Activated T-cell treated with anti-CD3 and anti-CD28 coated beads, Interleukin-2, amount 50 U/mL, for 72 hours (primary cell): ENCODE data around the gene DHRS2. TPM values are rescaled to one million over a fixed set of nuclear protein-coding genes. Genes with fewer than 3 reads are reported as not detected.

ENCODE experiments used
- ATAC-seq, 2 donors: fragments of 150-1000 bp; cut with Tn5 transposase; replicated peaks in 1 of 2; 2 replicates each; pipeline ENCODE4 v1.10.0; 2021; ENCODE audit warnings: moderate library complexity in 2 of 2, mild to moderate bottlenecking in 1 of 2
- DNase-seq, 2 donors: peaks; one replicate each; pipeline ENCODE4 v3.0.0; 2021 to 2022; ENCODE audit warnings: mixed read lengths in 1 of 2
- H3K27ac Mint-ChIP-seq: one replicate; pipeline ENCODE4 v1.8.0; 2022; ENCODE audit warnings: mild to moderate bottlenecking, moderate library complexity, mixed read lengths
- H3K27me3 Mint-ChIP-seq: one replicate; pipeline ENCODE4 v1.8.0; 2022; ENCODE audit warnings: low read depth, mixed read lengths
- H3K36me3 Mint-ChIP-seq, 2 donors: one replicate each; pipeline ENCODE4 v1.8.0; 2022; ENCODE audit warnings: mixed read lengths in 2 of 2, mild to moderate bottlenecking in 1 of 2; ENCODE audit not compliant: insufficient read depth in 2 of 2
- H3K4me1 Mint-ChIP-seq: one replicate; pipeline ENCODE4 v1.8.0; 2022; ENCODE audit warnings: low read depth, mixed read lengths
- H3K4me3 Mint-ChIP-seq, 2 donors: one replicate each; pipeline ENCODE4 v1.8.0; 2022; ENCODE audit warnings: mild to moderate bottlenecking in 2 of 2, mixed read lengths in 2 of 2, moderate library complexity in 2 of 2
- H3K9me3 Mint-ChIP-seq, 2 donors: one replicate each; pipeline ENCODE4 v1.8.0; 2022; ENCODE audit warnings: mixed read lengths in 2 of 2
- total RNA-seq, 2 donors: library from RNA; stranded (reverse); gene quantifications; one replicate each; pipeline ENCODE4 v1.2.3, GENCODE V29; 2022

DHRS2 gene
- total RNA-seq, 2 donors from 2014 or later = 5.0 to 10.6 TPM

DNA sequence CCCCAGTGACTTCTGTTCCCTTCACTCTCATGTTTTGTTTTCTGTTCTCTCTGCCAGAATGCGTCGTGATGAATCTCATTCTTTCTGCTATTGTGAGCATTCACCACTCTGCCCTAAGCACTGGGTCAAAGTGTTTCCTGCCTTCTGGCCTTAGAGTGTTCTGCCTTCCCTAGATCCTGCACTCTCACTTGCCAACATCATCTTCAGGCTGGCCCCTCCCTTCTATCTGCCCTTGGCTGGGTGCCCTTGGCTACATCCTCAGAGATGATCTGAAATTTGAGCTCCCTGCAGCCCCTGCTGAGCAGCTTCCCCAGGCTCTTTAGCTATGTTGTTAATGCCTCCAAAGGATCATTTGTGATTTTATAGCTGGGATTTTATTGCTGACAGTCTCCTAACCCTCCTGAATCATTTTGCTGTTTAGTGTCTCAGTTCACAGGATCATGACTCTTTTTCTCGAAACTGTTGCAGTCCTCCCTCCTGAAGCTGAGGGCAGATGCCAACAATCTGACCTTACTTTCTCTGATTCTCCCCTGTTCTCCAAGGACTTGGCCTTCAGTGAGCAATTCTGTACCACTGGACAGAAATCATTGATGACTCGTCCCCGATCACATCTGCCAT lies 4.5 kb downstream of the DHRS2 start:
- no peaks in the 10 kb centered on the region for H3K36me3 Mint-ChIP-seq

DNA sequence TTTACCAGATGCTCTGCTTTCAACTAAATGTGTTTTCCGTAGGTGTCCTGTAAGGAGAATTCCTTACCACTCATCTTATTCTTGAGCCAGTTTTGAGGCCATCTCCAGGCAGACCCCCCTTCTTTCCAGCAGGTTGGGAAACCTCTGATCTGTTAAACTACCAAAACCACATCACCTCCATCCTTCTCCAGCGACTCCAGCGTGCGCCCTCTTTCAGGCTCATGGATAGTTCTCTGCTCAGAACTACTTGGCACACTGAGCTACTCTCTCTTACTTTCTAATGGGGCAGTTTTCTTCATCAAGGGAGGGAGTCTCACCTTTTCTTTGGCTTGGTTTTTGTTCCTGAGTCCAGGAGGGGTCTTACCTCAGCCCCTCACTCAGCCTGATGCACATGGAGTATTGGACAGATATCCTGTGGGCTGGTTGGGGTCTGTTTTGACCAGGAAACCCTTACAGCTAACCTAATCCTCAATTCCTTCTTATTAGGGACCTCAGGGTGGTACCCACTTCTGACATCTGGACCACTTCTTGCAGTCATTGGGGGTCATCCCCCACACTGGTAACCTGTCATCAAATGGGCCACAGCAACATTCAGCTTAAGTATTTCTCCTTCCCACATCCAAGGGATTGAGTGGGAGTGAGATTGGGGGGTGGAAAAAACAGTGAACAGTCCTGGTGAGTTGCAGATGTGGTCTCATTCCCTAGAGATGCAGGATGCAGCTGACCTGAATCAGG lies 5.2 kb downstream of the DHRS2 start:
- no peaks in the 10 kb centered on the region for H3K4me1 Mint-ChIP-seq
- H3K27me3 Mint-ChIP-seq = no peaks in the 10 kb centered on the region
- H3K9me3 Mint-ChIP-seq = no peaks in the 10 kb centered on the region
- no peak overlapping the region for H3K4me3 Mint-ChIP-seq
- no peak overlapping the region for H3K27ac Mint-ChIP-seq
- no peaks in the 10 kb centered on the region for H3K36me3 Mint-ChIP-seq
- DNase-seq (no peak), ATAC-seq (no peak)

More for the DNA sequence above, 4.5 kb downstream of the DHRS2 start:
- Mint-ChIP-seq H3K9me3 (no peaks in the 10 kb centered on the region), H3K4me3 (no peak overlapping the region), H3K27ac (no peak overlapping the region), H3K27me3 (no peaks in the 10 kb centered on the region), H3K4me1 (no peaks in the 10 kb centered on the region)
- DNase-seq = no peak
- no peak for ATAC-seq

DNA sequence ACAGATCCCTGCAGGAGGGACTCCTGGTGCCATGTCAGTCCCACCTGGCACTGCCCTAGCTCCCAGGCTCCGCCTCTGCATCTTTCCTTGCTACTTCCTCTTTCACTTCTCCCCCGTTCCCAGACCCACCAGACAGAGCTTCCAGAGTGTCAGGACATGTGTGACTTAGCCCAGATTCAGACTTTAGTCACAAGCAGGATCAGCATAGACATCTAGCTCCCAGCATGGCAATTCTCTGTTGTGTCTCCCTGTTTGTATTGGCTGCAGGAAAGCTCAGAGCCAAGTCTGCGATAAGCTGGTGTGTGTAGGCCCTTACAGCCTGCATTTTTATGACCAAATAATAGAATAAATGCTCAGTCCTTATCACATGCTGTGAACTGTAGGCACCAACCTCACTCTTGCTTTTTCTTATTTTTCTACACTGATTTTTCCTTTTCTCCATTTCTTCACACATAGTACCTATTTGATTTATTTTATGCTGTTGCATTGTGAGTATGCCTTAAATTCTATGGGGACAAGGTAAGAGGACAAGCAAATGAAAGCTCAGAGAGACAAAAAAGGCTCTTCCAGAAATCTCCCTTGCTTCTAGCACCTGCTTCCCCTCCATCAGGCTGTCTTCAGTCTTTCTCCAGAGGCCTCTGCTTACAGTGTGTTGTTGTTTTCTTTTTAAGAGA lies 5.9 kb downstream of the DHRS2 start:
- Mint-ChIP-seq H3K4me3 (no peak overlapping the region), H3K9me3 (no peaks in the 10 kb centered on the region), H3K4me1 (no peaks in the 10 kb centered on the region), H3K27ac (no peak overlapping the region), H3K36me3 (no peaks in the 10 kb centered on the region), H3K27me3 (no peaks in the 10 kb centered on the region)
- no peak for ATAC-seq
- no peak for DNase-seq

DNA sequence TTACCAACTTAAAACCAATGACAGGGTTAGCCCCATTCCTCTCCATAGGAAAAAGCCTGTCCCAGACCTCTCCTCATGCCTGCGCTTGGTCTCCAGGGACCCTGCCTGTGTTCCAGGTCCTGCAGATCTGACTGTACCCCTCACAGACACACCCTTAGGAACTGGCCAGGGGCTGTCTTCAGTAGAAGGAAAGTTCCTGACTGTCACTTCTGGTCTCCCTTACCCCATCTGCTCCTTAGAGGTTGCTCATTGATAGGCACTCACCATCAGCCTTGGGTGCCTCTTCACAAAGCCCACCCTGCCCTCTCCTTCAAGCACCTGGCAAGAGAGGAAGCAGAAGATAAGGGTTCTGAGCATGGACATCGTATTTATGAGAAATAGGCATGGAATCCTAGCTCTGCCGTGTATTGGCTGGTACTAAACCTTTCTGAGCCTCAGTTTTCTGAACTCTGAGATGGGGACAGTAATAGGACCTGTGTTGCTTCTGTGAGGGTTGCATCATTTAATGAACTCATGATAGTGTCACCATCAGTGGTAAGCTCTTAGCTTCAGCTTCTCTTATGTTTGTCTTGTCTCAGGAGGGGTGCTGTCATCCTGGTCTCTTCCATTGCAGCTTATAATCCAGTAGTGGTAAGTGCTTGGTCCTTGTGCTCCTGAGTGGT lies 7.5 kb downstream of the DHRS2 start:
- DNase-seq (no peak), ATAC-seq (peak in 1 of 2 donors; percentile 14)
- no peaks in the 10 kb centered on the region for H3K36me3 Mint-ChIP-seq
- H3K9me3 Mint-ChIP-seq = no peaks in the 10 kb centered on the region
- no peak overlapping the region for H3K4me3 Mint-ChIP-seq
- H3K27me3 Mint-ChIP-seq = no peaks in the 10 kb centered on the region
- H3K27ac Mint-ChIP-seq = no peak overlapping the region
- no peaks in the 10 kb centered on the region for H3K4me1 Mint-ChIP-seq

DNA sequence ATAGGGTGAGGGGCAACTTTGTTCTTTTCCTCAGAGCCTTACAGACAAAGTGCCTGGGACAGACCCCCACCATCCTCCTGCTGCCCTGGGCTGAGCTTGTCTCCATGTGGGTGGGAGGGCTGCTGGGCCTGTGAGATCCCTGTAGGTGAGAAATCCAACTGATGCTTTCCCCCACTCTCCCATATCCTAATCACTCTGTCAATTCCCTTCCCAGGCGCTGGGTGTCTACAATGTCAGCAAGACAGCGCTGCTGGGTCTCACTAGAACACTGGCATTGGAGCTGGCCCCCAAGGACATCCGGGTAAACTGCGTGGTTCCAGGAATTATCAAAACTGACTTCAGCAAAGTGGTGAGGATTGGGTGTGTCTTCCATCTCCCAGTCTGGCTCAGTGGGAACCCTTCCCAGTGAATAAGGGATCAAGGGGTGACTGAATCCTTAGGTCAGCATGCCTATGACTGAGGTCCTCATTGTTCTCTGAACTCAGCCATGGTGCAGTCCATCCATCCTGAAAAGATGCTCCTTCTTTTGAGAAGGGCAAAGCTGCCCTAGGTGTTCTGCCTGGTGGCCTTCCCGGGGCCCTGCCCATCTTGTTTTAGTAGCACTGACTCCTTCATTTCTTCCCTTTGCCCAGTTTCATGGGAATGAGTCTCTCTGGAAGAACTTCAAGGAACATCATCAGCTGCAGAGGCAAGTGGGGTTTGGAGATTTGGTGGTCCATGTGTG lies 8.2 kb downstream of the DHRS2 start:
- no peaks in the 10 kb centered on the region for H3K27me3 Mint-ChIP-seq

DNA sequence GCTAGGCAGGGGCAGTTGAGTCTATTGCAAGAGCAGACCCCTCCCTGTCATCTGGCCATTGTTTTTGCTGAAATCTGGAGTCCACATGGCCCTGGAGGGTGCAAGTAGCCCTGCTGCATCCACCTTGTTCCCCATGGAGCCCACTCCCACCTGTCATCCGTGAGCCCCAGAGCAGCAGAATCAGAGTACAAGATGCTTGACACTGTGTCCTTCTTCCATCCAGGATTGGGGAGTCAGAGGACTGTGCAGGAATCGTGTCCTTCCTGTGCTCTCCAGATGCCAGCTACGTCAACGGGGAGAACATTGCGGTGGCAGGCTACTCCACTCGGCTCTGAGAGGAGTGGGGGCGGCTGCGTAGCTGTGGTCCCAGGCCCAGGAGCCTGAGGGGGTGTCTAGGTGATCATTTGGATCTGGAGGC lies 8.8 kb downstream of the DHRS2 start:
- H3K27me3 Mint-ChIP-seq = no peaks in the 10 kb centered on the region
- DNase-seq (no peak), ATAC-seq (no peak)
- H3K4me1 Mint-ChIP-seq = no peaks in the 10 kb centered on the region
- H3K36me3 Mint-ChIP-seq = no peaks in the 10 kb centered on the region
- no peak overlapping the region for H3K4me3 Mint-ChIP-seq
- no peaks in the 10 kb centered on the region for H3K9me3 Mint-ChIP-seq
- H3K27ac Mint-ChIP-seq = no peak overlapping the region

More for the DNA sequence above, 8.2 kb downstream of the DHRS2 start:
- no peak overlapping the region for H3K4me3 Mint-ChIP-seq
- no peak for ATAC-seq
- H3K36me3 Mint-ChIP-seq = no peaks in the 10 kb centered on the region
- no peaks in the 10 kb centered on the region for H3K9me3 Mint-ChIP-seq
- H3K27ac Mint-ChIP-seq = no peak overlapping the region
- no peaks in the 10 kb centered on the region for H3K4me1 Mint-ChIP-seq
- DNase-seq = no peak

DNA sequence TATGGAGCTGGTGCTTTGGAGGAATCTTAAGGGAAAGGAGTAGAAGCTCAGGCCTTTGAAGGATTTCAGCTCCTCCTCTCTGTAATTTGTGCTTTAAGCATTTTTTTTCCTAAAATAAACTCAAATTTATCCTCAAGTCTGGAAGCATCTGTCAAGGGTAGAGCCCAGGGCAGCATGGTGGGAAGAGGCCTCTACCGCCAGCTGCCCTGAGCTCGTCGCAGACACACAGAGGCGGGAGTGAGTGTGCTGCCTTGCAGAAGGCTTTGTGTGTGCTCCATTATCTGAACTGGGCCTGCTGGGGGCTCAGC lies 9.3 kb downstream of the DHRS2 start:
- Mint-ChIP-seq H3K36me3 (no peaks in the 10 kb centered on the region), H3K27me3 (no peaks in the 10 kb centered on the region), H3K4me3 (no peak overlapping the region), H3K4me1 (no peaks in the 10 kb centered on the region), H3K9me3 (no peaks in the 10 kb centered on the region), H3K27ac (peak overlapping the region; percentile 10)
- ATAC-seq (no peak), DNase-seq (no peak)

DNA sequence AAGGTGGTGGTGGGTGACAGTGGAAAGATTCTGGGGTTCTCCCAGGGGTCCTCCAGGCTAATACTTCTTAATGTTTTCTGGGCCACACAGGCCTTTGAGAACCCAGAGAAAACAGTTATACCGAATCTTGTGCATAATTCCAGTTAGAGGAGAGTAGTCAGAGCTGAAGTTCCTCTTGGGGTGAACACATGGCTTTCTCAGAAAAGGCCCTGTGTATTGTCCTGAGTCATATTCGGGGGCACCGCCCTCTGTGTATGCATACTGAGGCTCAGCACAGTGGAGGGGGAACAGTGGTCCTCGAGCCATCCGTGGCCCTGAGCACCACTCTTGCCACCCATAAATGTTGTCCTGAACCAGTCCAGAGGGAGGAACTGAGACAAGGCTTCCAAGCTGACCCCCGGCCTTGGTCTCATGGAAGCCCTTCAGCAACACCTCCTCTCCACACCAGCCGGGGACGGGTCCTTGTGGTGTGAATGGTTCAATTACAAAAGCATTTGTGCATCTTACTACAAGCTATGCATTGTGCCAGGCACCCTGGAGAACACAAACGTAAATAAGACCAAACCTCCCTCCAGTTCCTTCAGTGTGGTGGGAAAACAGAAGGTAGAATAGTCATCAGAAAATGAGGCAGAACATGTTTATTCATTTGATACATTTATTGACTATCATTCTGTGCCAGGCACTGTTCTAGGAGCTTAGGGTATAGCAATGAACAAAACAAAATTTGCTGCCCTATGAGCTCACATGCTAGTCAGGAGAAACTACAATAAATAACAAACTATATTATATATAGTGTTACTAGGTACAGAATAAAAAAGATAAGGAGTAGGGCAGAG lies 9.9 kb downstream of the DHRS2 start:
- ATAC-seq (peak; percentile 63 to 86), DNase-seq (peak in 1 of 2 donors; percentile 10)
- Mint-ChIP-seq H3K4me3 (no peak overlapping the region), H3K27me3 (no peaks in the 10 kb centered on the region), H3K27ac (no peak overlapping the region), H3K9me3 (no peaks in the 10 kb centered on the region), H3K36me3 (no peaks in the 10 kb centered on the region), H3K4me1 (no peaks in the 10 kb centered on the region)

DNA sequence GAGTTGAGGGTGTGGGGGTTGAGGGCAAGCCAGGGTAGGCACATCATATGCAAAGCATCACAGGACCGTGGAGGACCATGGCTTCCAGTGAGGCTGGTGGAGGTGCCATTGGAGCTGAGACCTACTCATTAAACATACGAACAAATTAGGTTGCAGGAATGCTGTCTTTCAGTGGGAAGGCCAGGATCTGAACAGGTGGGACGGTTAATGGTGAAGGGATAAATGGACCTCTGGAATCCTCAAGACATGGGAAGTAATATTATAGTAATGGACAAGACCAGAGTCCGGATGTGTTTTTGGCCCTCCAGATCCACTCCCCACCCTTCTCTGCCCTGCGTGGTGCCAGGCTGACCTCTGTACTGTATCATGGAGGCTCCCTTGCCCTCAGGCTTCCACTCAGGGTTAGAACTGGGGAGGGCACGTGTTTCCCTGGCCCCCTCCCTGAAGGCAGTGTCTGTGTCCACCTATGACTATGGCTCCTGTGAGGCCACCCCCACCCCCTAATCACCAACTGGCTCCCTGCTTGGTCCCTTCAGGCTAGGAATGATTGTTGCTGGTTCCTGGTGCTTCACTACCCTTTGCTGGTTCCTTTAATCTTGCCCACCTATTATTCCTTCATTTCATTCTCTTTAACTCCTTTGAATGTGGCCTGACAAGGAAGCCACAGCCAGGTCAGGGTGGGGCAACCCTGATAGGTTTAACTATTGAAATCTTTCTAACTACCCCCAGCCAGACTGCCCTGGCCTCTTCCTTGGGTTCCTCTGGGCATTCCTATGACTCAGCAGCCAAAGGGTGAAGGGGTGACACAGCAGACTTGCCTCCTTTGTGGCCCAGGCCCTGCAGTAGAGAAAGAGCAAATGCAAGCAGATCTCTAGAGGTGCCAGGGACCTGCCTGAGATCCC lies 10.7 kb downstream of the DHRS2 start:
- Mint-ChIP-seq H3K36me3 (no peaks in the 10 kb centered on the region), H3K27ac (no peak overlapping the region), H3K27me3 (no peaks in the 10 kb centered on the region), H3K4me3 (no peak overlapping the region), H3K9me3 (no peaks in the 10 kb centered on the region), H3K4me1 (no peaks in the 10 kb centered on the region)
- ATAC-seq (peak; percentile 22 to 32), DNase-seq (peak in 1 of 2 donors; percentile 8)

DNA sequence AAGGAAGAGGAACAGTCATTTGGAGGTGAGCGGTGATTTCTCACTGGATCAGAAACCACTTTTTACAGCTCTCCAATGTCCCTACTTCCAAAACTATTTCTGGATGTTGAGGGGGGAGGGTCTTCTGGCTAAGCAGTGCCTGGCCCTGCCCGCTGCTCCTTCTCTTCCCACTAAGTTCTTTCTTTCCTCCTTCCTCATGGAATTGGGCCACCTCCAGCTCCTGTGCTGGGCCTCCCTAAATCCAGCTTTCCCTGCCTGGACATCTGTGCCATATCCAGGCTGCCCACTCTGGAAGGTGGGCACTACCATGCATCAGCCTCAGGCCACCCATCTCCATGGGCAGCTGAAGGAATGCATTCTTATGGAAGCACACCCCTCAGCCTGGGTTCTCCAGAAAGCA lies 11.5 kb downstream of the DHRS2 start:
- no peak overlapping the region for H3K4me3 Mint-ChIP-seq
- no peaks in the 10 kb centered on the region for H3K4me1 Mint-ChIP-seq
- no peaks in the 10 kb centered on the region for H3K36me3 Mint-ChIP-seq
- ATAC-seq = no peak
- no peak for DNase-seq
- H3K9me3 Mint-ChIP-seq = no peaks in the 10 kb centered on the region
- no peaks in the 10 kb centered on the region for H3K27me3 Mint-ChIP-seq
- H3K27ac Mint-ChIP-seq = no peak overlapping the region

DNA sequence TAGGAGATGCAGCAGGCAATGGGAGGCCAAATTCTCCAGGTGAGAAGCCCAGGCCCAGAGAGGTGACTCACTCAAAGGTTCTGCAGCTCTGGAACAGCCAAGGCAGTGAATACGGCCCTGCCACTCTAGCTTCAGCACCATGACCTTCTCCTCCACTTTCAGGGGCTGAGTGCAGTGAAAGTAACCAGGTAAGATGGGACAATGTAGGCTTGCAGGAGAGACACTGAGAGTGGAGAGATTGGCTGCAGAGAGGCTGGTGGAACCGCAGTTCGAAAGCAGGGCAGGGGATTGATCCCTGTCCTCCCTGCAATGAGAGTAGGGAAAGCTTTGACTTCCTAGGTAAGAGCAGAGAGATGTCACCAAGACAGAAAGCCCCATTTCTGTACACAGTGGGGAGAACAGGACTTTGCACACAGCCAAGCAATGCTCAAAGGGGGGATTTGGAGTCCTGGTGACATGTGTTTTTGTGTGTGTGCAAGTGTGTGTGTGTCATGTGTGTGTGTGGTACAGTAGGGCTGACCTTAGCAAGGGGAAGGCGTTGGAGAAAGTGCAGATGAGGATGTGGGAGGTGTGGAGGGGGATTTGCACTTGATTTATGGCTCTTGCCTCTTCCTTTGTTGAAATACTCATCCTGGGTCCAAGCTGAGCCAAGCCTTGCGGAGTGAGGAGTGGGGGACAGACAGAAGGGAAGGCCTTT lies 12.7 kb downstream of the DHRS2 start:
- Mint-ChIP-seq H3K4me1 (no peaks in the 10 kb centered on the region), H3K9me3 (peaks cover 0 to 1% of the 10 kb centered on the region in 2 donors), H3K27ac (no peak overlapping the region), H3K36me3 (no peaks in the 10 kb centered on the region), H3K27me3 (no peaks in the 10 kb centered on the region), H3K4me3 (no peak overlapping the region)
- DNase-seq (no peak), ATAC-seq (no peak)
